Airway epithelial cell (primary cell): ENCODE measurements around the gene OR11L1. TPM values are rescaled to one million over a fixed set of nuclear protein-coding genes. Genes with fewer than 3 reads are reported as not detected.

Source experiments
- total RNA-seq: library from RNA; depleted of rRNA; stranded (reverse); fragments of >200 nt; gene quantifications from 2 replicates; pipeline ENCODE4 v1.2.3, GENCODE V29; 2015

Gene OR11L1
- total RNA-seq: not detected in 2 replicates

GRCh38 chr1:247841796-247842195, at the start of gene OR11L1:
TSS of gene OR11L1 (minus strand) at chr1:247841896. CDS start at chr1:247841896, 0 bp downstream.

GRCh38 chr1:247857069-247857984, 15.6 kb upstream of the OR11L1 start, which contains the start of gene TRIM58:
TSS of gene TRIM58 (plus strand) at chr1:247857187. CDS start at chr1:247857247, 60 bp downstream.

DNA sequence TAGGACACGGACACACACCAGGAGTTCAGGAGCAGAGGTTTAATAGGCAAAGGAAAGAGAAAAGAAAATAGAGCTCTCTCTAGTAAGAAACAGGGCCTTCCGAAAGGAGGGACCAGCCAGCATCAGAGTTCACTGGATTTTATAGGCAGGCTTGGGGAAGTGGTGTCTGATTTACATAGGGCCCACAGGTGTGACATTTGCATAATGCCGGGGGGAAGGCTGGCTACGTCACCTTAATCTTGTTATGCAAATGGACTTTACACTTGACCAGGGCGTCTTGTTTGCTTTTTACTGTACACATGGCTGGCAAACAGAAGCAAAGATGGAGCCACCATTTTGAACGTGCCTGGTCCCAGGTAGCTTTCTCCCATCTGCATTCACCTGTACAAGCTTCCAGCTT, 17.7 kb downstream of the OR11L1 start, which contains the start of gene OR14A16:
OR14A16 (minus strand) TSS at position 97 of the 400 bp plus-strand sequence. CDS start 8,390 bp downstream, outside the sequence.

Other genes starting within 250 kb of the OR11L1 start
- gene OR2G3, start 236.3 kb downstream of the OR11L1 start, total RNA-seq: not detected in 2 replicates
- gene OR13G1, start 162.2 kb downstream of the OR11L1 start, total RNA-seq: not detected in 2 replicates
- gene OR6F1, start 125.2 kb downstream of the OR11L1 start, total RNA-seq: not detected in 2 replicates
- not detected in 2 replicates for gene OR14K1, start 103.3 kb downstream of the OR11L1 start, total RNA-seq
- gene OR14A2, start 93.8 kb downstream of the OR11L1 start, total RNA-seq: not detected in 2 replicates
- gene OR1C1, start 81.3 kb downstream of the OR11L1 start, total RNA-seq: not detected in 2 replicates
- gene OR14A16, start 17.8 kb downstream of the OR11L1 start, total RNA-seq: not detected in 2 replicates
- gene TRIM58, start 15.3 kb upstream of the OR11L1 start, total RNA-seq: 0.07 TPM in 1 of 2 replicates, not detected in the other
- gene OR2W3, start 53.7 kb upstream of the OR11L1 start, total RNA-seq: not detected in 2 replicates
- not detected in 2 replicates for gene OR2T8, start 78.4 kb upstream of the OR11L1 start, total RNA-seq
- not detected in 2 replicates for gene OR2AJ1, start 83.0 kb upstream of the OR11L1 start, total RNA-seq
- not detected in 2 replicates for gene OR2L8, start 107.0 kb upstream of the OR11L1 start, total RNA-seq
- gene OR2AK2, start 123.3 kb upstream of the OR11L1 start, total RNA-seq: not detected in 2 replicates
- not detected in 2 replicates for gene OR2L5, start 171.8 kb upstream of the OR11L1 start, total RNA-seq
- not detected in 2 replicates for gene OR2L2, start 188.2 kb upstream of the OR11L1 start, total RNA-seq
- gene OR2L3, start 204.9 kb upstream of the OR11L1 start, total RNA-seq: not detected in 2 replicates